Parathyroid adenoma (tissue), 2 donors: Measurements from ENCODE around the gene ANXA4.

Experiments
- H2AFZ ChIP-seq: fragments of 300-600 bp; sonication (generic); one replicate; pipeline ENCODE4 v1.7.0; 2017; ENCODE audit warnings: antibody characterized with exemption, mild to moderate bottlenecking
- H3K27ac ChIP-seq: fragments of 300-600 bp; sonication (generic); one replicate; pipeline ENCODE4 v1.7.0; 2017
- H3K27me3 ChIP-seq: fragments of 300-600 bp; sonication (generic); one replicate; pipeline ENCODE4 v1.7.0; 2017; ENCODE audit warnings: low read length; ENCODE audit not compliant: control insufficient read depth, insufficient read depth
- H3K36me3 ChIP-seq: fragments of 300-600 bp; sonication (generic); one replicate; pipeline ENCODE4 v1.7.0; 2017; ENCODE audit warnings: low read length; ENCODE audit not compliant: control insufficient read depth, insufficient read depth
- H3K4me1 ChIP-seq: fragments of 300-600 bp; sonication (generic); one replicate; pipeline ENCODE4 v1.7.0; 2017; ENCODE audit warnings: control low read depth
- H3K4me2 ChIP-seq: fragments of 300-600 bp; sonication (generic); one replicate; pipeline ENCODE4 v1.7.0; 2017; ENCODE audit warnings: low read length
- H3K4me3 ChIP-seq: fragments of 300-600 bp; sonication (generic); one replicate; pipeline ENCODE4 v1.7.0; 2017; ENCODE audit warnings: low read depth, low read length
- H3K79me2 ChIP-seq: fragments of 300-600 bp; sonication (generic); one replicate; pipeline ENCODE4 v1.7.0; 2017; ENCODE audit warnings: control low read depth
- H3K9ac ChIP-seq: fragments of 300-600 bp; sonication (generic); one replicate; pipeline ENCODE4 v1.7.0; 2017; ENCODE audit warnings: mild to moderate bottlenecking
- H3K9me3 ChIP-seq: fragments of 300-600 bp; sonication (generic); one replicate; pipeline ENCODE4 v1.7.0; 2017; ENCODE audit warnings: low read length; ENCODE audit not compliant: control insufficient read depth
- TF ChIP-seq, protein P1 (sequence below): fragments of 300-600 bp; sonication (generic); IDR thresholded peaks from one replicate; pipeline ENCODE4 v1.7.0; 2017; ENCODE audit warnings: antibody characterized with exemption, mild to moderate bottlenecking
- donor health status: primary hyperparathyroidism.

The ANXA4 gene

DNA sequence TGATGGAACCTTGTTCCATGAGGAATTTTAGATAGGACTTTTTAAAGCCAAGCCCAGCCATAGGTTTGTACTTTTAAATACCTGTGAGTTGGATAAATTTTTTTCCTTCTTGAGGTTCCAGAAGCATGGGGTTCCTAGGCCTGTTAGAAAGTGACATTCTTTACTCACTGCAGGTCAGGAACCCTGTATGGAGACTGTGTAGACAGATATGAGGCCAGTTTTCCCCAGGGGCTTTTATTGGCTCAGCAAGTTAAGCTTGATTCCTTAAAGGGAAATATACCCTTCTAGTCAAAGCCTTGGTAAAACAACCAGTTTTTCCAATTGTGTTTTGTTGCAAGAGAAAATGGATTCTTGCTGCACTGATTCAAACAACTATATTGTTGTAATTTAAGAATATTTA lies 49.1 kb downstream of the ANXA4 start:
- Histone ChIP-seq H3K79me2 (peaks cover 5% of the 10 kb centered on the region), H3K9me3 (no peaks in the 10 kb centered on the region), H3K4me3 (no peak overlapping the region), H3K4me1 (peaks cover 32% of the 10 kb centered on the region), H3K9ac (no peak overlapping the region), H3K27me3 (no peaks in the 10 kb centered on the region), H2AFZ (peak overlapping the region; percentile 36), H3K27ac (peak overlapping the region; percentile 49), H3K4me2 (no peak overlapping the region), H3K36me3 (no peaks in the 10 kb centered on the region)
- TF ChIP-seq, protein P1, sequence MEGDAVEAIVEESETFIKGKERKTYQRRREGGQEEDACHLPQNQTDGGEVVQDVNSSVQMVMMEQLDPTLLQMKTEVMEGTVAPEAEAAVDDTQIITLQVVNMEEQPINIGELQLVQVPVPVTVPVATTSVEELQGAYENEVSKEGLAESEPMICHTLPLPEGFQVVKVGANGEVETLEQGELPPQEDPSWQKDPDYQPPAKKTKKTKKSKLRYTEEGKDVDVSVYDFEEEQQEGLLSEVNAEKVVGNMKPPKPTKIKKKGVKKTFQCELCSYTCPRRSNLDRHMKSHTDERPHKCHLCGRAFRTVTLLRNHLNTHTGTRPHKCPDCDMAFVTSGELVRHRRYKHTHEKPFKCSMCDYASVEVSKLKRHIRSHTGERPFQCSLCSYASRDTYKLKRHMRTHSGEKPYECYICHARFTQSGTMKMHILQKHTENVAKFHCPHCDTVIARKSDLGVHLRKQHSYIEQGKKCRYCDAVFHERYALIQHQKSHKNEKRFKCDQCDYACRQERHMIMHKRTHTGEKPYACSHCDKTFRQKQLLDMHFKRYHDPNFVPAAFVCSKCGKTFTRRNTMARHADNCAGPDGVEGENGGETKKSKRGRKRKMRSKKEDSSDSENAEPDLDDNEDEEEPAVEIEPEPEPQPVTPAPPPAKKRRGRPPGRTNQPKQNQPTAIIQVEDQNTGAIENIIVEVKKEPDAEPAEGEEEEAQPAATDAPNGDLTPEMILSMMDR, result no peak

DNA sequence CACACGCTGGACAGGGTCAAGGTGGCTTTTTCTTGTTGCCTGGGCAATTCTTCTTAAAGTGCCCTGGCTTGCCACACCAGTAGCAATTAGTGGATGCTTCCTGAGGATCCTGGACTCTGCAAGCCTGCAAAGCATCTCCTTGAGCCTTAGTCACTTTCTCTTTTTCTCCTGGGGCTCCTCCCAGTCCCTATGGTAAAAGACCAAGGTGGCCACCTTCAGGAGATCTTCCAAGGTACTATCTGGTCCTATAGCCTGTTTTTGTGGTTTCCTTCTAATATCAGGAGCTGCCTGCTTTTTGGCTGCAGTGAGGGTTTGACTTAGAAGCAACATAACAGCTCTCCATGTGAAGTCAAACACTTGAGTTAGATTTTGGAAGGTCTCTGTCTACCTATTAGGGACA lies 54.2 kb downstream of the ANXA4 start:
- TF ChIP-seq, protein P1, result no peak
- no peak overlapping the region for H3K9ac ChIP-seq
- no peak overlapping the region for H3K4me2 ChIP-seq
- H3K36me3 ChIP-seq, result no peaks in the 10 kb centered on the region
- peaks cover 5% of the 10 kb centered on the region for H3K79me2 ChIP-seq
- H3K27ac ChIP-seq, result peak overlapping the region; percentile 30
- H2AFZ ChIP-seq, result no peak overlapping the region
- H3K27me3 ChIP-seq, result no peaks in the 10 kb centered on the region
- H3K4me3 ChIP-seq, result no peak overlapping the region
- peaks cover 33% of the 10 kb centered on the region for H3K4me1 ChIP-seq
- no peaks in the 10 kb centered on the region for H3K9me3 ChIP-seq

- H3K36me3 ChIP-seq, result no peaks in the 10 kb centered on the region
- H3K27me3 ChIP-seq, result no peaks in the 10 kb centered on the region
- no peak overlapping the region for H2AFZ ChIP-seq
- H3K4me2 ChIP-seq, result peak overlapping the region; percentile 36
- H3K27ac ChIP-seq, result no peak overlapping the region
- no peak overlapping the region for H3K9ac ChIP-seq
- TF ChIP-seq, protein P1, result no peak
- H3K4me3 ChIP-seq, result no peak overlapping the region
- H3K4me1 ChIP-seq, result peaks cover 40% of the 10 kb centered on the region
- H3K9me3 ChIP-seq, result no peaks in the 10 kb centered on the region
- H3K79me2 ChIP-seq, result peaks cover 5% of the 10 kb centered on the region
These were observed 55.3 kb downstream of the ANXA4 start for GRCh38 chr2:69797235-69797634.

- H3K27ac ChIP-seq, result no peak overlapping the region
- TF ChIP-seq, protein P1, result no peak
- peak overlapping the region; percentile 36 for H3K4me2 ChIP-seq
- no peak overlapping the region for H3K9ac ChIP-seq
- no peaks in the 10 kb centered on the region for H3K9me3 ChIP-seq
- H2AFZ ChIP-seq, result peak overlapping the region; percentile 66
- H3K79me2 ChIP-seq, result peaks cover 5% of the 10 kb centered on the region
- no peak overlapping the region for H3K4me3 ChIP-seq
- H3K36me3 ChIP-seq, result no peaks in the 10 kb centered on the region
- peaks cover 40% of the 10 kb centered on the region for H3K4me1 ChIP-seq
- H3K27me3 ChIP-seq, result no peaks in the 10 kb centered on the region
These were observed 55.9 kb downstream of the ANXA4 start for GRCh38 chr2:69797836-69798289.

DNA sequence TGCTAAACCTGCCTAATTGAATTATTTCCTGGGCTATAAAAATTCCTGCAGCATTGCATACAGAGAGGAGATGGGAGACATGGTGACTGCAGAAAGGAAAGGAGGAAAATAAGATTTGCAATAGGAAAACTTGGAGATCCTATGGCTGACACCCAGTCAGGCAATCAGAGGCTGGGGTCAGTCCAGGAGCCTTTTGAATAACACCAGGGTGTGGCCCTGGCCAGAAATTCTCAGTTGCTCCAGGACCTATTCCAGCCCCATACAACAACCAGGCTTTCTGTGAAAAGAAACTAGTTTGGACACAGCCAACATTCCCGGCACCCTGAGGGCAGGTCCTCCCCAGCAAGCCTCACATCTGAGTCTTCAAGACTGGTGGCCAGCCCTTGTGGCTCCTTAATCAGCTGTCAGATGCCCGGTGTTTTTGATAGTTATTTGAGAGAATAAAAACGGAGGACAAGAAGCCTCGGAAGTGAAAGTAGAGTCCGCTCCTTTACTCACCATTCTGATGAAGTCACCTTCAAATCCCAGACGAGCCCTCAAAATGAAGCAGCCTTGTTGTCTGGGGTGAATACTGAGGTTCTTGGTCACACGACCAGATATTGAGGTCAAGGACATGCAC lies 56.5 kb downstream of the ANXA4 start:
- peak overlapping the region; percentile 66 for H2AFZ ChIP-seq
- peaks cover 43% of the 10 kb centered on the region for H3K4me1 ChIP-seq
- H3K36me3 ChIP-seq, result no peaks in the 10 kb centered on the region
- H3K4me3 ChIP-seq, result peak overlapping the region; percentile 1
- H3K27me3 ChIP-seq, result no peaks in the 10 kb centered on the region
- no peaks in the 10 kb centered on the region for H3K9me3 ChIP-seq
- no peak overlapping the region for H3K9ac ChIP-seq
- TF ChIP-seq, protein P1, result no peak
- peaks cover 5% of the 10 kb centered on the region for H3K79me2 ChIP-seq
- peak overlapping the region; percentile 36 for H3K4me2 ChIP-seq
- H3K27ac ChIP-seq, result peak overlapping the region; percentile 60
